Stimulated activated naive CD4-positive, alpha-beta T cell (primary cell): ENCODE results near the gene THTPA.

Source experiments
- DNase-seq, 6 experiments: peaks; one replicate each; lab custom pipeline; 2025; lab: John Stamatoyannopoulos, UW

The THTPA gene

GRCh38 chr14:23551266-23552028, 4.6 kb upstream of the THTPA start, which contains the start of gene ZFHX2:
ZFHX2 (minus strand) TSS chr14:23551765; CDS start chr14:23535325, 16,440 bp downstream.
- peak; percentile 32 to 71 (median 62) for DNase-seq

GRCh38 chr14:23555533-23555881, 564 bp upstream of the THTPA start:
- DNase-seq: no peak

GRCh38 chr14:23556700-23557440, 799 bp downstream of the THTPA start:
- DNase-seq: no peak

GRCh38 chr14:23557521-23557920, 1.4 kb downstream of the THTPA start:
- DNase-seq: no peak

GRCh38 chr14:23557946-23558345, 1.9 kb downstream of the THTPA start:
- no peak for DNase-seq

- no peak for DNase-seq
Measured at GRCh38 chr14:23558346-23559009, 2.4 kb downstream of the THTPA start.

- DNase-seq: peak in 5 of 6 experiments; percentile 51 to 68 (median 57)
Measured at GRCh38 chr14:23559010-23559925, 3.2 kb downstream of the THTPA start.

GRCh38 chr14:23559926-23560520, 4.0 kb downstream of the THTPA start:
- DNase-seq: no peak

- no peak for DNase-seq
Measured at GRCh38 chr14:23561259-23561658, 5.2 kb downstream of the THTPA start.

GRCh38 chr14:23561873-23562821, 6.1 kb downstream of the THTPA start:
- no peak for DNase-seq

GRCh38 chr14:23562822-23563472, 6.9 kb downstream of the THTPA start:
- peak; percentile 8 to 67 (median 53) for DNase-seq

- DNase-seq: no peak
Measured at GRCh38 chr14:23563473-23564180, 7.6 kb downstream of the THTPA start.

- no peak for DNase-seq
Measured at GRCh38 chr14:23564181-23564812, 8.2 kb downstream of the THTPA start.

GRCh38 chr14:23564876-23565275, 8.8 kb downstream of the THTPA start:
- DNase-seq: no peak

- DNase-seq: no peak
Measured at GRCh38 chr14:23565626-23566025, 9.6 kb downstream of the THTPA start.

- DNase-seq: no peak
Measured at GRCh38 chr14:23566112-23566777, 10.2 kb downstream of the THTPA start.

GRCh38 chr14:23566778-23567185, 10.7 kb downstream of the THTPA start:
- DNase-seq: no peak
